Neutrophil (primary cell): ENCODE measurements around the gene EIF4E1B.

ENCODE experiments used
- H3K27ac ChIP-seq: fragments of 200-600 bp; sonication (generic); 2 replicates; pipeline ENCODE4 v1.5.1; 2016; ENCODE audit warnings: mild to moderate bottlenecking, moderate library complexity
- H3K27me3 ChIP-seq: fragments of 200-600 bp; sonication (generic); 2 replicates; pipeline ENCODE4 v1.6.0; 2016; ENCODE audit warnings: mild to moderate bottlenecking
- H3K36me3 ChIP-seq: fragments of 200-600 bp; sonication (generic); 2 replicates; pipeline ENCODE4 v1.5.1; 2017
- H3K4me1 ChIP-seq, 2 experiments: fragments of 200-600 bp in 1 of 2; sonication (generic) in 1 of 2; 1 replicate in 1 of 2; 2 replicates in 1 of 2; pipeline versions ENCODE4 v1.5.1 to v1.6.1; 2013 to 2016; ENCODE audit warnings: low read depth in 1 of 2, low read length in 1 of 2, mild to moderate bottlenecking in 1 of 2, moderate library complexity in 1 of 2; ENCODE audit not compliant: control insufficient read depth in 1 of 2, insufficient read depth in 1 of 2
- H3K4me3 ChIP-seq, 2 experiments: fragments of 200-600 bp in 1 of 2; sonication (generic) in 1 of 2; 1 replicate in 1 of 2; 2 replicates in 1 of 2; pipeline ENCODE4 v1.5.1; 2013 to 2016; ENCODE audit warnings: low read depth in 1 of 2, low read length in 1 of 2, mild to moderate bottlenecking in 1 of 2, moderate library complexity in 1 of 2
- H3K9me3 ChIP-seq: fragments of 200-600 bp; sonication (generic); 2 replicates; pipeline ENCODE4 v1.5.1; 2016
- TF ChIP-seq, protein P1 (sequence below): fragments of 200-600 bp; sonication (generic); IDR thresholded peaks from 2 replicates; pipeline ENCODE4 v1.5.1; 2016; ENCODE audit warnings: antibody characterized with exemption

The EIF4E1B gene

DNA sequence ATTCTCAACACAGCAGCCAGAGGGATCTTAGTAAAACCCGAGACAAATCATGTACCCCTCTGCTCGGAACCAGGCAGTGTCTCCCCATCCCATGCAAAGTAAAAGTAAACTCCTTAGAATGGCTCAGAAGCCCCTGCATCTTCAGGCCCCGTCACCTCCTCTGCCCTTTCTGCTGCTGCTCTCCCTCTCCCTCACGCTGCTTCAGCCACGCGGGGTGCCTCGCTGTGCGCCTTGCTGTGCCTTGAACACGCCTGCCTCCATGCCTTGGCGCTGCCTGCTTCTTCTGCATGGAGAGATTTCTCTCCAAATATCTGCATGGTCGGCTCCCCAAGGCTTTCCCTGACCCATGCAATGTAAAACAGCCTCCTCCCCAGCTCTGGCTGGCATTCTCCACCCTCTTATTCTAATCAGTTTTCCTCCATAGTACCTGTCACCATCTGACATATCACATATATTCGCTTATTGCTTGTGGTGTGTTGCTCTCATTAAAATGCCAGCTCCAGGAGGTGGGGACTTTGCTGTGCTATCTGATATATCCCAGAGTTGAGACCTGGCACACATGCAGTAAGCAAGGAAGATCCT lies 28.5 kb upstream of the EIF4E1B start:
- peaks cover 0 to 6% of the 10 kb centered on the region in 2 experiments for H3K4me1 ChIP-seq
- TF ChIP-seq, protein P1, sequence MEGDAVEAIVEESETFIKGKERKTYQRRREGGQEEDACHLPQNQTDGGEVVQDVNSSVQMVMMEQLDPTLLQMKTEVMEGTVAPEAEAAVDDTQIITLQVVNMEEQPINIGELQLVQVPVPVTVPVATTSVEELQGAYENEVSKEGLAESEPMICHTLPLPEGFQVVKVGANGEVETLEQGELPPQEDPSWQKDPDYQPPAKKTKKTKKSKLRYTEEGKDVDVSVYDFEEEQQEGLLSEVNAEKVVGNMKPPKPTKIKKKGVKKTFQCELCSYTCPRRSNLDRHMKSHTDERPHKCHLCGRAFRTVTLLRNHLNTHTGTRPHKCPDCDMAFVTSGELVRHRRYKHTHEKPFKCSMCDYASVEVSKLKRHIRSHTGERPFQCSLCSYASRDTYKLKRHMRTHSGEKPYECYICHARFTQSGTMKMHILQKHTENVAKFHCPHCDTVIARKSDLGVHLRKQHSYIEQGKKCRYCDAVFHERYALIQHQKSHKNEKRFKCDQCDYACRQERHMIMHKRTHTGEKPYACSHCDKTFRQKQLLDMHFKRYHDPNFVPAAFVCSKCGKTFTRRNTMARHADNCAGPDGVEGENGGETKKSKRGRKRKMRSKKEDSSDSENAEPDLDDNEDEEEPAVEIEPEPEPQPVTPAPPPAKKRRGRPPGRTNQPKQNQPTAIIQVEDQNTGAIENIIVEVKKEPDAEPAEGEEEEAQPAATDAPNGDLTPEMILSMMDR = no peak
- H3K36me3 ChIP-seq = no peaks in the 10 kb centered on the region
- no peaks in the 10 kb centered on the region for H3K9me3 ChIP-seq
- H3K27ac ChIP-seq = no peak overlapping the region
- no peak overlapping the region for H3K4me3 ChIP-seq
- H3K27me3 ChIP-seq = peaks cover 94% of the 10 kb centered on the region

DNA sequence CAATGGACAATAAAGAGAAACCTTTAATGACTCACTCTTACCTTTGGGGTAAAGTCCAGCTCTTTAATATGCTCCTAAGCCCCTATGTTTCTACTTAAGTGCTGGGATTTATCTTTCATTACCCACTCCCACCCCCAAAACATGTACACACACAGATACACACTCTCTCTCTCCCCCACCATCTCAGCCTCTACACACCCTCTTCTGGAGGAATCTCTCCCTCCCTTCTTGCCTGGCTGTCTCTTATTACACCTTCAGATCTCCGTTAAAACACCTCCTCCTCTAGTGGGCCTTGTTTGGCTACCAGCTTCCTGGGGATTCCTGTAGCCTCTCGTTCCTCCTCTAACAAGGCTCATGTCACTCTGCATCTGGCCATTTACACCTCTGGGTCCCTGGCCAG lies 27.4 kb upstream of the EIF4E1B start:
- Histone ChIP-seq H3K36me3 (no peaks in the 10 kb centered on the region), H3K9me3 (no peaks in the 10 kb centered on the region), H3K4me1 (no peaks in the 10 kb centered on the region), H3K27me3 (peaks cover 94% of the 10 kb centered on the region), H3K4me3 (no peak overlapping the region), H3K27ac (no peak overlapping the region)
- TF ChIP-seq, protein P1 = no peak

- Histone ChIP-seq H3K4me1 (peaks cover 0 to 10% of the 10 kb centered on the region in 2 experiments), H3K4me3 (no peak overlapping the region), H3K9me3 (no peaks in the 10 kb centered on the region), H3K27me3 (peaks cover 99% of the 10 kb centered on the region), H3K36me3 (no peaks in the 10 kb centered on the region), H3K27ac (no peak overlapping the region)
- TF ChIP-seq, protein P1 = no peak
Measured at GRCh38 chr5:176606032-176606431, 24.4 kb upstream of the EIF4E1B start.

- H3K27me3 ChIP-seq = peaks cover 99% of the 10 kb centered on the region
- no peak overlapping the region for H3K4me3 ChIP-seq
- H3K36me3 ChIP-seq = no peaks in the 10 kb centered on the region
- H3K9me3 ChIP-seq = no peaks in the 10 kb centered on the region
- peaks cover 0 to 10% of the 10 kb centered on the region in 2 experiments for H3K4me1 ChIP-seq
- TF ChIP-seq, protein P1 = no peak
- H3K27ac ChIP-seq = no peak overlapping the region
Measured at GRCh38 chr5:176606875-176607274, 23.6 kb upstream of the EIF4E1B start.

DNA sequence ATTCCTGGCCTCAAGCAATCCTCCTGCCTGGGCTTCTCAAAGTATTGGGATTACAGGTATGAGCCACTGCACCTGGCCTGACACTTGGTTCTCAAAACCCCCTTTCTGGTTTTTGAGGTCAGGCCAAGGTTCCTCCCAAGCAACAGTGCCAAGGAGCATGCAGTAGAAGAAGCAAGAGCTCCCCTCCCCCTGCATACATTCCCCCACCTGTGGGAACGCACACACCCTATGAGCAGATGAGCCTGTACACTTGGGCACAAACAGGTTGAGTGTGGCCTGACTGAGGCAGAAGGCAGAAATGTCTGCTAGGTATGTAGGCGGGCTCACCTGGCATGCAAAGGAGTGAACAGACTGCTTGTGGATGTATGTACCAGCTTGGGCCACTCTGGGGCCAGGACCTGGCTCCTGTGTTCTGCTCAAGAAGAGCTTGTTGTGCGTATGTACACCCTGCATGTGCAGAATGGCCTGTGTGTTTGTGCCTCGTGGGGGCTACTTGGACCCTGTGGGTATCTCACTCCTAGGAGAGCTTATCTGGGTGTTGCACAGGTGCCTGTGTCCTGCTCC lies 22.3 kb upstream of the EIF4E1B start:
- H3K4me3 ChIP-seq = no peak overlapping the region
- H3K27me3 ChIP-seq = peaks cover 99% of the 10 kb centered on the region
- no peak overlapping the region for H3K27ac ChIP-seq
- H3K36me3 ChIP-seq = no peaks in the 10 kb centered on the region
- TF ChIP-seq, protein P1 = no peak
- H3K4me1 ChIP-seq = peaks cover 0 to 10% of the 10 kb centered on the region in 2 experiments
- H3K9me3 ChIP-seq = no peaks in the 10 kb centered on the region
